ENCODE results near the gene TBCA.

Gene TBCA

DNA sequence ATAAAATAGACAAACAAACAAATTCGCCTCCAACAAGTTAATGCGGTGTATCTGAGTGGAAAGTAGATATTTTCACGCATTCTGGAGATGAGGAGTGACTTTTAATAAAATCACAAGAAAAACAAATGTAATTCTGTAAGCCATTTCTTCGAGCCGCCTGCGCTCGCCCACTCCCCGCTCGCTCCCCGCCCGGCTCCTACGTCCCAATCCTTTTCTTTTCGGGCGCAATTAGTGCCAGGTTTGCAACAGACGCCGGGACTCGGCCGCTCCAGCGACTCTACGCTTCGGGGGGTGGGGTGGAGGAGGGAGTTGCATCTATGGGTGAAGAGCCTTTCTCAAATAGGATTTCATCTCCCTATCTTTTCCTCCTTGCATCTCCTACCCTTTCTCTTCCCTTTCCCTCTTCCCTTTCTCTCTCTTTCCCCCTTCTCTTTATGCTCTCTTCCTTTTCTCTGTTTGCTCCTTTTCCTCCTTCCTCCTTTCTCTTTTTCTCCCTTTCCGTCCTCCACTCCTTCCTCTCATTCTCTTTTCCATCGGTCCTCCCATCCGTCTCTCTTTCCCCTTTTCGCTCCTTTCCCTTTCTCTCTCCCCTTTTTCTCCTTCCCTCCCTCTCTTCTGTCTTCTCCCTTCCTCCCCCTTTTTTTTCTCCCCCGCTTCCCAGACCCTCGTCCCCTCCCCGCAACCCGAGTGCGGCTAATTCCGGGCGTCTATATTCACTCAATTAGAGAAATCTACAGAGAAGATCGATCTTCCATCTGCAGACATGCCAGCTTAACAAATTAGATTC, 131.6 kb downstream of the TBCA start:
- in situ Hi-C loops (cut with MboI; ENCODE audit: low sequenced_read_pairs): no loop called here

- in situ Hi-C loops (cut with MboI; ENCODE audit: low sequenced_read_pairs): no loop called here
Measured at GRCh38 chr5:77643654-77644370, 132.3 kb downstream of the TBCA start.

DNA sequence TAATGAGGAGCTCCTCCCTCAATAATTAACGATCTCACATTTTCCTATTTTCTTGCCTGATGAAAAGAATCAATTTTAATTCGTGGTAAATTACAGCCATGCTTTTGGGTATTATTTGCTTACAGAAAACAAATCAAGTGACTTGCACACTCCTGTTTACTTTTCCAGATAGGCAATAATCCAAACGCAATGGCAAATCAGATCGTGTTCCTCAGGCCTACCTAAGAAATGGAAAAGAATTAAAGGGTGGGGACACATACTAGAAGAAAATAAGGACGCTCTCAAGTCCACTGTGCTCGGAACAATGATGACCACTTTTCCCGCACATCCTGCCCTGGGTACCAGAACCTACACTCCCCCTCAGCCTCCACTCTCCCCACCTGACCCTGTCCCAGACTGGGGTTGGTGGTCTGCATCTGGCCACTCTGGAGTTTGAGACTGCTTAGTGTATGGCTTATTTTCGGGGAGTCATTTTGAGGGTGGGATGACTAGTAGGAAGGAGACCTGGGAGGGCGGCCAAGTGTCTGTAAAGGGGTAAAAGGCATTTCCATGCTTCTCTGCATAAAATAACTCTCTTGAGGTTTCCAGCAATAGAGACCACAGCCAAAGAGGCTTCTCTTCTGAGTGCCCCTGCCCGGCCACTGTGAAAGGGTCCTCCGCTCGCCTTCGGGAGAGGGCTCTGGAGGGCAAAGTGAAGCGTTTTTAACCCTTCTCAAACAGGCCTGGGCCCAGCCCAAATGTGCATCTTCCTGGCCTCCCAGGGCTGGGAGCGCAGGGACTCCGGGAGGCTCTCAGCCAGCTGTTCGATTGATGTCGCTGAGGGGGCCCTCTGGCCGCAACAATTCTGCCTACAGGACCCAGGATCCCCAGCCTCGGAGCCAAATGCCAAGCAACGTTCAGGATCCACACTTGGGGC, 133.1 kb downstream of the TBCA start:
- in situ Hi-C loops (cut with MboI; ENCODE audit: low sequenced_read_pairs): no loop called here

DNA sequence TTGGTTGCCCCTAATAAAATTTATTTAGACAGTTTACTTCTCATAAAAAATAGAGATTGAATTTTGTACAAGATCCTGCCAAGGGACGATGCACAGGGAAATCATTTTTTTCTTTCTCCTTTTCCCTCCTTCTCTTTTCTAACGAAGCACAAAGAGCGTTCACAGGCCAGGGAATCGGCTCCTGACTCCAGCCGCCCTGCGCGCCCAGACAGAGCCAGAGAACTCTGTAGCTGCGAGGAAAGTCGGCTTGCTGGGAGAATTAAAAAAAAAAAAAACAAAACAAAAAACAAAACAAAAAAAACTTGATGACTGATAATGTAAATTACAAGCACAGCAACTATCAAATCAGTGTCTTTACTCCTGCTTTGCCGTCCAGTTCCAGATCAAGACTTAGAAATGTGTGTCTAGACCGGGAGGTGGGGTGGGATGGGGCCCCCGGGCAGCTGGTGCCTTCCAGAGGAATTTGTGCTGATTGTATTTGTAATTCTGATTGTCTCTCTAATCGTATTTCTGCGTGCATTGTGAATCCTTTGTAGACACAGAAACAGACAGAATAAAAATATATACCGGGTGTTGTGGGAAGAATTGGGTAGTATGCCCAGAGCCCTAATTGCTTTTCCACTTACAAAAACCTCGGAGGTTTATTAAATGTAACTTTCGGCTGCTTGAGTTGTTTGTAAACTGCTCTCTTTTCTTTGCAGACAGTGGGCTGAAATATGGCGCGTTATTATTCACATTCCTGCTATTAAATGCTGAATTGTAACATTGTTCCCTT, 134.0 kb downstream of the TBCA start:
- in situ Hi-C loops (cut with MboI; ENCODE audit: low sequenced_read_pairs): no loop called here

DNA sequence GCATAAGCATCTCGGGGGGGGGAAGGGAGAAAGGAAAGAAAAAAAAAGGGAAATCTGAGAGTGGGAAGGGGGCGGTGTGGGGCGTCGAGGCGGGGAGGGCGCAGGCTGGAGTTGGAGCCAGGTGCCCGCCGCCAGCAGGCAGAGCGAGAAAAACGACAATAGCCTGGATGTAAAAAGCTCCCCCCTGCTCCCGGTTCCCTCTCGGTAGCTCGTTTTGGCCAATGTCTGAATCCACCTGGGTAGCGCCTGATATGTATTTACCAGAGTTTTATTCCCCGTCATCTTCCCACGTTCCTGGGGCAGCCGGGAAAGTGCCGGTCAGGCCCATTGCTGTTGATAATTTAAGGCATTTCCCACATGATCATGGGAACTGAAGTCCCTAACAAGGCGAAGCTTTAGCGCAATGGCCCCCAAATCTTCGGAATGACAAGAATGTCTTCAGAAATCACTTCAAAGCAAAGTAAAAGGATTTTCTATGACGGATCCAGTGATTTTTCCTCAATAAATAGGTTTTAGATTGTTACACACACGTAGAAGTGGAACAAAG, 134.7 kb downstream of the TBCA start:
- in situ Hi-C loops (cut with MboI; ENCODE audit: low sequenced_read_pairs): no loop called here

Measured in HL-60/S4 treated with retinoic acid at 250 ng/mL for 4 days and 3 days (cell line).